HK-2 (cell line): ENCODE results near the gene TC2N.
"Not testable (repeated sequence)": the region's sequence is repeated elsewhere in the genome, so short reads cannot be mapped to it uniquely, and the experiment has no call there.

Experiments used
- DNase-seq: peaks from one replicate; pipeline ENCODE4 v3.0.0-alpha.2; 2018; ENCODE audit not compliant: unreplicated experiment

The TC2N gene

GRCh38 chr14:91889477-91890211, 22.3 kb upstream of the TC2N start:
- DNase-seq = no peak

GRCh38 chr14:91888641-91889476, 21.5 kb upstream of the TC2N start:
- DNase-seq = no peak

GRCh38 chr14:91886961-91887360, 19.6 kb upstream of the TC2N start:
- no peak for DNase-seq

- no peak for DNase-seq
Observed at GRCh38 chr14:91885839-91886238, 18.5 kb upstream of the TC2N start.

- no peak for DNase-seq
Observed at GRCh38 chr14:91885113-91885712, 17.9 kb upstream of the TC2N start.

- DNase-seq = no peak
Observed at GRCh38 chr14:91884664-91885063, 17.3 kb upstream of the TC2N start.

GRCh38 chr14:91883753-91884152, 16.4 kb upstream of the TC2N start:
- DNase-seq = no peak

- DNase-seq = no peak
Observed at GRCh38 chr14:91882776-91883175, 15.4 kb upstream of the TC2N start.

- DNase-seq = no peak
Observed at GRCh38 chr14:91882369-91882768, 15.0 kb upstream of the TC2N start.

GRCh38 chr14:91879196-91879595, 11.9 kb upstream of the TC2N start:
- DNase-seq = no peak

GRCh38 chr14:91878274-91878673, 10.9 kb upstream of the TC2N start:
- DNase-seq = no peak

GRCh38 chr14:91877376-91877915, 10.1 kb upstream of the TC2N start:
- DNase-seq = no peak

GRCh38 chr14:91876492-91876891, 9.2 kb upstream of the TC2N start:
- no peak for DNase-seq

- DNase-seq = no peak
Observed at GRCh38 chr14:91875525-91876286, 8.4 kb upstream of the TC2N start.

GRCh38 chr14:91873471-91874415, 6.4 kb upstream of the TC2N start:
- DNase-seq = peak; percentile 30

- no peak for DNase-seq
Observed at GRCh38 chr14:91872517-91873470, 5.5 kb upstream of the TC2N start.

GRCh38 chr14:91872011-91872501, 4.7 kb upstream of the TC2N start:
- DNase-seq = no peak

GRCh38 chr14:91871401-91871800, 4.1 kb upstream of the TC2N start:
- DNase-seq = not testable (repeated sequence)

GRCh38 chr14:91870890-91871289, 3.6 kb upstream of the TC2N start:
- DNase-seq = no peak
